ENCODE data around the gene CST7.

CST7 gene

GRCh38 chr20:24965065-24965919, 16.2 kb downstream of the CST7 start:
- DNase-seq = no peak

GRCh38 chr20:24966317-24967012, 17.4 kb downstream of the CST7 start:
- no peak for DNase-seq

GRCh38 chr20:24968278-24968800, 19.3 kb downstream of the CST7 start:
- DNase-seq = no peak

GRCh38 chr20:24969186-24970029, 20.3 kb downstream of the CST7 start:
- no peak for DNase-seq

GRCh38 chr20:24970030-24970553, 21.0 kb downstream of the CST7 start:
- DNase-seq = no peak

GRCh38 chr20:24970754-24971153, 21.7 kb downstream of the CST7 start:
- DNase-seq = no peak

- DNase-seq = no peak
Measured at GRCh38 chr20:24971376-24972101, 22.5 kb downstream of the CST7 start.

- DNase-seq = no peak
Measured at GRCh38 chr20:24972341-24972740, 23.3 kb downstream of the CST7 start.

GRCh38 chr20:24977336-24977735, 28.3 kb downstream of the CST7 start:
- no peak for DNase-seq

GRCh38 chr20:24977797-24978196, 28.7 kb downstream of the CST7 start:
- DNase-seq = no peak

- DNase-seq = no peak
Measured at GRCh38 chr20:24978513-24978912, 29.4 kb downstream of the CST7 start.

- no peak for DNase-seq
Measured at GRCh38 chr20:24979036-24979960, 30.2 kb downstream of the CST7 start.

GRCh38 chr20:24980291-24981053, 31.4 kb downstream of the CST7 start:
- no peak for DNase-seq

GRCh38 chr20:24981282-24981681, 32.2 kb downstream of the CST7 start:
- no peak for DNase-seq

GRCh38 chr20:24981790-24982189, 32.7 kb downstream of the CST7 start:
- no peak for DNase-seq

- no peak for DNase-seq
Measured at GRCh38 chr20:24983896-24984295, 34.8 kb downstream of the CST7 start.

- DNase-seq = no peak
Measured at GRCh38 chr20:24984961-24985640, 36.0 kb downstream of the CST7 start.

GRCh38 chr20:24985802-24986201, 36.7 kb downstream of the CST7 start:
- DNase-seq = no peak

GRCh38 chr20:24986436-24987015, 37.5 kb downstream of the CST7 start:
- no peak for DNase-seq

Measured in activated effector memory CD4-positive, alpha-beta T cell treated with anti-CD3 and anti-CD28 coated beads, Interleukin-2, amount 50 U/mL, for 16 hours (primary cell).